T follicular helper cell (primary cell): Measurements from ENCODE around the gene PPIA.
"Not testable (repeated sequence)": the region's sequence is repeated elsewhere in the genome, so short reads cannot be mapped to it uniquely, and the experiment has no call there.

Experiments
- DNase-seq: peaks from one replicate; pipeline ENCODE4 v3.0.0-alpha.2; 2020; ENCODE audit warnings: low read depth

Gene PPIA

DNA sequence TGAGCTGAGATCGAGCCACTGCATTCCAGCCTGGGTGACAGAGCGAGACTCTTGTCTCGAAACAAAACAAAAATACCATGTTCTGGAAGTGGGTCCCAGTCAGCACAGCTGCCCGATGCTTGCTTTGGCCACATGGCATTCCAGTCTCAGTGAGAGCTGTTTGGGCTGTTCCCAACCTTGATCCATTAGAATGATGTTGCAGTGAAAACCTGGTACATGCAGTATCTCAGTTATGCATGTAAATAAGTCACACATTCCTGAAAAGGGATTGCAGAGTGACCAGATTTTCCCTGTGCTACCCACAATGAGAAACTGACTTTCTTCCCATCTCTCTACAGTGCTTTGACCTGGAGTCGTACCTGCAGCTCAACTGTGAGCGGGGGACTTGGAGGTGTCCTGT lies 32.4 kb upstream of the PPIA start:
- no peak for DNase-seq

DNA sequence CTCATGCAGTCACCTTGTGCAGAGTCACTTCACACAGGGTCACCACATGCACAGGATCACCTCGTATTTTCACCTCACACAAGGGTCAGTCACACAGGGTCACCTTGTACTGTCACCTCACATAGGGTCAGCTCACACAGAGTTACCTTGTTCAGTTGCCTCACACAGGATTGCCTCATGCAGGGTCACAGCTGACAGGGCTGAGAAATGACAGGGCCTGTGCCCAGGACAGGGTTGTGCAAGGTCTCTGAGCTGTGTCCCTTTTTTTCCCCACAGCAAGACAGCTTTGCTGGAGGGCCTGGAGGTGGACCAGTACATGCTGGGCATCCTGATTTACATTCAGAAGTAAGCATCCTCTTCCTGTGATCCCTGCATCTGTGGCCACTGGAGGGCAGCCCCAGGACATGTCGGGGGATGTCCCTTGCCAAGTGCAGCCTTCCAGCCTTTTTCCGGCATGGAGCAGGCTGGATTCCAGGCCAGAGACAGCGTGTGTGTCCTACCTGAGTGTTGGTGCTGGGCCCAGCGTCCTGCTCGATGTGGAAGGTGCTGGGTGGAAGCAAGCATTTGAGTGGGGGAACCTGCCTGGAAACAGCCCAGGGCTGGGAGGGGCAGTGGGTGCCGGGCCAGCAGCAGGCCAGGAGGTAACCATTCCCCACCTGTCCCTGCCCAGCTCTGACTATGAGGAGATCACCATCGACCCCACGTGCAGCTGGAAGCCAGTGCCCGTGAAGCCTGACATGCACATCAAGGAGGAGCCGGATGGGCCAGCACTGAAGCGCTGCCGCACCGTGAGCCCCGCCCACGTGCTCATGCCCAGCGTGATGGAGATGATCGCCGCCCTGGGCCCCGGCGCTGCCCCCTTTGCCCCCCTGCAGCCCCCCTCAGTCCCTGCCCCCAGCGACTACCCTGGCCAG lies 31.6 kb upstream of the PPIA start:
- no peak for DNase-seq

DNA sequence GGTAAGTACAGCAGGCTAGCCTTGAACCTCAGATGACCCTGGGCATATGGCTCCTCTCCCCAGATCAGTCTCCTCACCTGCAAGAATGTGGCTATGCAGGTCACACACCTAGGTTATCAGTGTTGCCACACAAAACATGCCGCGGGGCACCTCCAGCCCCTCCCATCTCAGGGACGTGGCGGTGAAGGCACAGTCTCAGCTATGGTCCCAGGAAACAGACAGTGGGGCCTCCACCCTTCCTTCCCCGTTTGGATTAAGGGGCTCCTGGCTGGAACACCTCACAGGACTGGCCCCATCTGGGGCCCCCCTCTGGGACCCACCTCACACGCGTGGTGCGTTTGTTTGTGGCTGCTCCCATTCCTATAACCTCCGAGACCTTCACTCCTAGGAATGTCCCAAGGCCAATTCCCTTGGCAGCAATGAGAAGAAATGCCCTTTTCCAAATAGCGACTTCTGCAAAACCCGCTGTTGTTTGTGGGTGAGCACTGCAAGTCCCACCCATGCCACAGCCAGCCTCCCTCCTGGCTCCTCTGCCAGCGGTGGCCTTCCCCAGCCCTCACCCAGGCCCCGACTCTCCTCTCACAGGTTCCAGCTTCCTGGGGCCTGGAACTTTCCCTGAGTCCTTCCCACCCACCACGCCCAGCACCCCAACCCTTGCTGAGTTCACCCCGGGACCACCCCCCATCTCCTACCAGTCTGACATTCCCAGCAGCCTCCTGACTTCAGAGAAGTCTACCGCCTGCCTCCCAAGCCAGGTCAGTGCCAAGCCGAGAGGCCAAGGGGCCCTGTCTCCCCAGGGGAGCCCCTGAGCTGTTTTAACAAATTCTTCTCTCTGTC lies 30.7 kb upstream of the PPIA start:
- DNase-seq = no peak

DNA sequence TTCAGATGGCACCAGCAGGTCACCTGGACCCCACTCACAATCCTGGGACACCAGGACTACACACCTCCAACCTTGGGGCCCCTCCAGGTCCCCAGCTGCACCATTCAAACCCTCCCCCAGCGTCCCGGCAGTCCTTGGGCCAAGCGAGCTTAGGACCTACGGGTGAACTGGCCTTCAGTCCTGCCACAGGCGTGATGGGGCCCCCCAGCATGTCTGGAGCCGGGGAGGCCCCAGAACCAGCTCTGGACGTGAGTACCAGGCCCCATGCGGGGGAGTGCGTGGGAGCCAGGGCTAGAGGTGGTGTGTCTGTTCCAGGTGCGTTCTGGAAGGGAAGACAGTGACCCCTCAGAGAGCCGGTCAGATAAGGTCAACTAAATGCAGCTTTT lies 30.1 kb upstream of the PPIA start:
- DNase-seq = no peak

DNA sequence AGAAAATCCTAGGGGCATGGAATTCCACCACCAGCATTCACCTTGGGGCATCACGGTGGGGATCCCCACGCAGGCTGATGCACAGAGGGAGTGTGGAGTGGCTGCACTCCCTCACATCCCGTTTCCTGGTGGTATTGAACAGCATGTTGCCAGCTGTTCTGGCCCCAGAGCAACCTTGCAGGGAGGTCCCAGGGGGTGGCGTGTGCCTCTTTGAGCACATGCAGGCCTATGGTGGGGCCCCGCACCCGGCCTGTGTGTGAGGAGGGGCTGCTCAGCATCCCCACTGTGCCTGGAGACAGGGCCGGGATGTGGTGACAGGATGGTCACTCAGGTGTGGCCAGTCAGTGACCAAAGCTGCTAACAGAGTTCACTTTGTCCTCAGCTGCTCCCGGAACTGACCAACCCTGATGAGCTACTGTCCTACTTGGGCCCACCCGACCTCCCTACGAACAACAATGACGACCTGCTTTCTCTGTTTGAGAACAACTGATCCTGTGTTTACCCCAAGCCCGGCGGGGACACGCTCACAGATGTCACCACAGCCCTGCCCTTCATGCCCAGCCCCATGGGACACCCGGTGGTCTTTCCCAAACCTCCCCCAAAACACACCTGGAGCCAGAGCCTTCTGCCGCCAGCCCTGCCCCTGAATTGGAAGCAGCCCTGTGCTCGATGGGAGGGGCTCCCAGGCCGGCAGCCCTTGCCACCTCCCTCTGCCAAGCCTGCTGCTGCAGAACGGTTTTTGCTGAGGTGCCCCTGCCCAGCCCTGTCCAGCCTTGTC lies 29.2 kb upstream of the PPIA start:
- DNase-seq = no peak

DNA sequence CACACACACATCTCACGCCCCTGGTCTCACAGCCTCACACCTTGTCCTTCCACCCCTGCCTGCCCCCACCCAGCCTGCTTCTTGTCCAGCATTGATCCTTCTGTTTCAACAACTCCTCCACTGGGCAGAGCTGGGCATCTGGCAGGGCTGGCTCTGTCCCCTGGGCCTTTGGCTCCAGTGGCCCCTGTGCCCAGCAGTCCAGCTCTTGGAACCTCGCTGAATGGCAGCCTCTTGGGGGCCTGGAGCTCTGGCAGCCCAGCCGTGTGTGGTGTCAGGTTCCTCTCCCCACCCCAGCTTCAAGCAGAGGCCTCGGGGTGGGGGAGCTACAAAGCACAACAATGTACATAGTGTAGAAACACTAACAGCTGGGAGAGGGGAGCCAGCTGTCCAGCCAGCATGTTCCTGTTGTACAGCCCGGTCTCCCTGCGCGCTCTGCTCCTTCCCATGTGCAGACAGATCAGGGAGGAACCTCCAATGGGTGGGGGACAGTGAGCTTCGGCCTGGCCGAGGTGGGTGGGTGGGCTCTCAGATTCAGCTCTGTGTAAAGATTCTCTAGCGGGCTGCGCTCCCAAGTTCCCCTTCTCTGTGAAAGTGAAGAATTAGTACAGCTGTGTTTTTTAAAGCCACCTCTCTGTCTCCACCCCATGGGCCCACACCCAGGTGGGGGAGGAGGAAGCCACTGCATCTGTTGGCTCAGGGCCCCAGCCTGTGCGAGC lies 28.4 kb upstream of the PPIA start:
- DNase-seq = no peak

DNA sequence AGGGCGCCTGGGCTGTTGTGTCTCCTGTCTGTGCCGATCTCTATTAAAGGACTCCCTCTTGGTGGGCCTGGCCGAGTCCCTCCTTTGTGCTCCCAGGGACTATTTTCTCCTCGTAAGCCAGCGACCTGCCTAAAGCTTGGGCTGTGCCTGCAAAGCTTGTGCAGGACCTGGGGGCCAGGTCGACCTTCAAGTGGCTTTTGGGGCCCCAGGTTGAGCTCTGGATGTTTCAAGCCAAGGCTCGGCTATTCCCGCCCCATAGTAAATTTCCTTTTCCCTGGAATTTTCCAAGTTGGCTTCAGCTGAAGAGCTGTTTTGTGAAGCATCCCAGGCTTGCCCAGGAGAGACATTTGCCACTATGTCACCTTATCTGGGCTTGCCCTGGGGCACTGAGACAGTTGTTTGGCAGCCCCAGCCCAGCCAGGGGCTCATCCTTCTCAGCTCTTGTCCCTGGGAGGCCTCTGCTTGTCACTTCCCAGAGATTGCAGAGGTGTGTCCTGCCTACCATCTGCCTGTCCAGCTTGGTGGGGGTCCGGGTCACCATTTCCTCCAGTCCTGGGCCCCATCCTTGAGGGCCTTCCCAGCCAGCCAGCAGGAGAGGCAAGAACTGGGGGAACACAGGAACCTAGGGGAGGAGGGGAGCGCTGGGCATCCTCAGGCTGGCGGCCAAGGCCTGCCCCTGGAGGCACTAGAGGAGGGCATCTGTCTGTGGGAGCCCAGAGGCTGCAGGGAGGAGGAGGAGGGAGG lies 27.7 kb upstream of the PPIA start:
- no peak for DNase-seq

DNA sequence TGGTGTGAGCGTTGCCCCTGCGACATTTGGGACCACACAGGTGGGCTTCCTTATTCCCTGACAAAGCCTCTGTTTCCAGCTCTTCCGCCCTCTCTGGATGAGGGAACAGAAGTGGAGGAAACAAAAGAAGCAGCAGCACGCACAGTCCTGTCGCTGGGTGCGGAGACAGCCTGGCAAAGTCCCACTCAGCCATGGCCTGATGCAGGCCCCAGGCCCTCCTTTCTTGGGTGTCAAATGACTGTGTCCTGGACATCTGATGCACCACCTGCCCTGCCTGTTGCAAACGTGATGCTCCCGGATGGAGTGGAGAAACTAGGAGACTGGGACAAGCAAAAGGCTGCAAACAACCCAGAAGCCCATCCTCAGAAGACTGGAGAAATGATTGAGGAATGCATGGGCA lies 27.1 kb upstream of the PPIA start:
- no peak for DNase-seq

DNA sequence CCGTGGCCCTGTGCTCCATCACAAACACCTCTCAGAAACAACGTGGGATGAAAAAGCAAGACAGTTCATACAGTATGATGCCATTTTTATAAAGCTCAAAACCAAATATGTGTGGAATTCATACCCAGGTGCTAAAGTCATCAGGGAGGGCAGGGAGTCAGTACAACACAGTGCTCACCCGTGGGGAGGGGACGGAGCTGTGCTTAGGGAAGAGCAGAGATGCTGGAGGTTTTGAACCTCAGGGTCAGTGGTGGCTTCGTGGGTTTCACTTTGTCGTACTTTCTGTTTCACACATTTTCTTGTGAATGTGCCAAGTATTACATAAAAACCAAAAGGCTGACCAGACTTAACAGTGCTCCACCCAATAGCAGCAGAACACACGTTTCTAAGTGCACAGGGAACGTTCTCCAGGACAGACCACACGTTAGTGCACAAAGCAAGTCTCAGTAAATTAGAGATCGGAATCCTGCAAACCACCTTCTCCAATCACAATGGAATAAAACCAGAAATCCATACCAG lies 26.6 kb upstream of the PPIA start:
- no peak for DNase-seq

DNA sequence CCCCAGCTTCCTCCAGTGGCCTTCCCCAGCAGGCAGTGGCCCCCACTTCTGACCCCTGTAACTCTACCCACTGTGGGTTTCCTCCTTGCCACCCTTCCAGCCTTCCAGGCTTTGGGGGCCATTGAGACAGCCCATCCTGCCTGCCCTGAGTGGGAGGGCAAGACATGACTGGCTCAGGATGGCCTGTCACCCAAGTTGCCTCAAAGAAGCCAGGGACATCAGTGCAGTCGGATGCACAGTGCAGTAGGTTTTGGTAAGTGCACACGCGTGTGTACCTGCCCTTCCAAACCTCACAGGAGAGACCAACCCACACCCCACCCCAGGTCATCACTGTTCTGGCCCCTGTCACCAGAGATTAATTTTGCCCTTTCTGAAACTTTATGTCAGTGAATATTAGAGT lies 25.1 kb upstream of the PPIA start:
- no peak for DNase-seq

DNA sequence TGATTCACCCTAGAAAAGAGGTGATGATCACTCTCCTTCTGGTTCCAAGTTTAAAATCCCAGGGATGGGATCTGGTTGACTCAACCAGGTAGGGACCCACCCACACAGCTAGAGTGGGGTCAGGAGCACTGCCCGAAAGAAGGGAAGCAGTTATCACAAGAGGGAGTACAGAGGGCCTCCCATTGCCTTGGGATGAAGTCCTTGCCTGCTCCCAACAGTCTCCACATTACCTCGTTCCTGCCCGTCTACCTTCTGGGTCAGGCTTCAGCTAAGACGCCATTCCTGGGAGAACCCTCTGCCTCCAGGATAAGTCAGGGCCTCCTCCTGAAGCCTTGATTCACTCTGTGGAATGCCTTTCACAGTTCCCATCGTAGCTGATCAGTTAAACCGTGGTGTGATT lies 24.0 kb upstream of the PPIA start:
- no peak for DNase-seq

DNA sequence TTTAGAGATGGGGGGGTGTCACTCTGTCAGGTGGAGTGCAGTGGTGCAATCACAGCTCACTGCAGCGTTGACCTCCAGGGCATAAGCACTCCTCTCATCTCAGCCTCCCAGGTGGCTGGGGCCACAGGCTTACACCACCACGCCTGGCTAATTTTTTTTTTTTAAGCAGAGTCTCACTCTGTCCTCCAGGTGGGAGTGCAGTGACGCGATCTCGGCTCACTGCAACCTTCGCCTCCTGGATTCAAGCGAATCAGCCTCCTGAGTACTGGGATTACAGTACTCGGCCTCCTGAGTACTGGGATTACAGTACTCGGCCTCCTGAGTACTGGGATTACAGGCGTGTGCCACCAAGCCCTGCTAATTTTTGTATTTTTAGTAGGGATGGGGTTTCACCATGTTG lies 23.6 kb upstream of the PPIA start:
- DNase-seq = no peak

DNA sequence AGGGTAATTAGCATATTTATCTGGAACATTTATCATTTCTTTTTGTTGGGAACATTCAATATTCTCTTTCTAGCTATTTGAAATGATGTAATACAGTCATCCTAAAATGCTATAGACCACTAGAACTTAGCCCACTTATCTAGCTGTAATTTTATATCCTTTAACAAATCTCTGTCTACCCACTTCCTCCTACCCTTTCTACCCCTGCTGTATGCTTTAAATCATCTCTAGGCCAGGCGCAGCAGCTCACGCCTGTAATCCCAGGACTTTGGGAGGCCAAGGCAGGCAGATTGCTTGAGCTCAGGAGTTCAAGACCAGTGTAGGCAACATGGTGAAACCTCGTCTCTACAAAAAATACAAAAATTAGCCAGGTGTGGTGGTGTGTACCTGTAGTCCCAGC lies 22.0 kb upstream of the PPIA start:
- not testable (repeated sequence) for DNase-seq

DNA sequence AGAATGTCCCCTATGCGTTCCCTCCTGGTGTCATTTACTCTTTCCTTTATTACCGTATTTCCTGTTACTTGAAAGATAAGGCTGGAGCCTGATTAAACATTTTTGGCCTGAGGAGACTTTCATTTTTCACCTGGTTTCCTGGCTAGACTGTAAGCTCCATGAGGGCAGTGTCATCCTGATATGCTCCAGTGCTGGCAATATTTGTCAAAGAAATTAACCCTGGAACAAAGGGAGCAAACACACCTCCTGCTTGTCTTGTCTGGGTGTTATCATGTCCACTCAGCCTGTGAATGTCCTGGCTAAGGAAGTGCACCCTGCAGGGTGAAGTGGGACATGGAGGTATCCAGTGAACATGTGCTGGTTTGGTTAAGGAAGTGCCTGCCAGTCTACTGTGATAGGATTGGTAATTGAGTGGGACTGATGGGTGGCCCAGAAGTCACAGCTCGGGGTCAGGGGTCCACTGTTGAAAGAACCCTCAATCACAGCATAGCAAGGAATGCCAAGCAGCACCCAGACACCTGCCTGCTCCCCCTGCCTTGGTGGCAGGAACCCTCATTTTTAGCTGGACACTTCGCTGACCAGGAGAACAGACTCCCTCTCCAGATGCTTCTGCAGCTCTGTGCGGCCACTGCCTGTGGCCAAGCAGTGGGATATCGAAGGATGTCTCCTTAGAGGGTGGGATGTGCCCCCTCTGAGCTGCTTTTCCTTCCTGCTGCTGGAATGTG lies 20.9 kb upstream of the PPIA start:
- DNase-seq = no peak

DNA sequence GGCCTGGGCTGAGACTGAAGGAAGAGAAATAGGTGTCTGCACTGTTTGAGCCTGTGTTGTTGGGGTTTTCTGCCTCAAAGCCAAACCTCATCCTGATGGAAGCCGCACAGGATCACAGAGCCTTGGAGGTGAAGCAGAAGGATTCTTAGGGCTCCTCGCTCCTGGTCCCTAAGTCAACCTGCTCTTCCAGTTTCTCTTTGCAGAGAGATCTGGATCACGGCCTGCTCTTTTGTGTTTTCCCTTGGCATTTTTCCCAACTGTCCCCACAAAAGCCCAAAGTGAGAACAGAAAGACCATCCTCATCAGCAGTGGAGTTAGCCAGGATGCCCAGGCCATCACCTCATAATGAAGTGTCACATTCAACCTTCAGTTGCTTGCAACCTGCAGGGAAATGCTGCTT lies 20.3 kb upstream of the PPIA start:
- no peak for DNase-seq

DNA sequence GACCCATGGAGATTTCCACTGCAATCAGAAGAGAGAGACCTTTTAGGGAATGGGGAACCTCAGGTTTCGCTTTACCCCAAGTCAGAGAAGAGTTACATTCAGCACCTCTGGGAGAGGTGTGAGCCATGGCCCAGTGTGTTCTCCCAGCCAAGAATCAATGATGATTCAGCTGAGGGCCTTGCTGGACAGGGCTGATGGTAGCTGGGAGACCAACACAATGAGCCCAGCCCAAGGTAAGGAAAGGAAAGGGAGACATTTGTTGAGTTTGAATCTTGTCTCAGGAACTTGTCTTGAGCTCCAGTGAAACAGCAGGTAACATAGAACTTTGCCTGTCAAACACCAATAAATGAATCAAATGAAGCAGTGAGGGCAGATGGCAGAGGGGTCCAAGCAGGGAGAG lies 14.0 kb upstream of the PPIA start:
- no peak for DNase-seq

DNA sequence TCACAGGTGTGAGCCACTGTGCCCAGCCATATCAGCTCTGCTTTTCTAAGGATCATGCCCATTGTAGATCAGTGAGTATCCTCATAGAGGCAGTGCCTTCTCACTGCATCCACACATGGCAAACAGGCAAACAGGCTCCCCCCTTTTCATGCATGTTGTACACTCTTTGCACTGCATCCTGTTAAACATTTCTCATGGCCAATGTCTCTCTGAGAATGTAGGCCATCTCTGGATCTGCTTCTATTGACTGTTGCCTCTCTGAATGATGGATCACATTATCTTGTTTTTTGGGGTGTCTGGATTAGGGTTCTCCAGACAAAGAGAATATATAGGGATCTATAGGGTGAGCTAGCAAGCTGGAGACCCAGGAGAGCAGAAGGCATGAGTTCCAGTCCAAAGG lies 13.1 kb upstream of the PPIA start:
- DNase-seq = no peak

DNA sequence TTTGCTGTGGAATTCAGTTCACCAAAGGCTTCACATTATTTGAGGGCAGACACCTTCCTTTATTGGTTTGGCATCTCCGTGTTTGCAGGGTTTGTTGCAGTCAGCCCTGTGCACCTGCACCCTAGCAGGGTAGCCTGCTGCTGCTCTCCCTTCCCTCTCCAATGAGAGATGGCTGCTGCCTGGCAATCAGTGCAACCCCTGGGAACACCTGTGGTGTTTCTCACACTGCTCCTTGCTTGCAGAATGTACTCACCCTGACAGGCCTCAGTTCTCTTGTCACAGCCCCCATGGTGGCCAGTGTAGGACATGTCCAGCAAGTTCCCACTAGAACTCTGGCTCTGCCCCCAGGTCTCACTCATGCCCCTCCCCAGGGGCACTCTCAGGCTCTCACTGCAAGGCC lies 12.1 kb upstream of the PPIA start:
- DNase-seq = no peak

DNA sequence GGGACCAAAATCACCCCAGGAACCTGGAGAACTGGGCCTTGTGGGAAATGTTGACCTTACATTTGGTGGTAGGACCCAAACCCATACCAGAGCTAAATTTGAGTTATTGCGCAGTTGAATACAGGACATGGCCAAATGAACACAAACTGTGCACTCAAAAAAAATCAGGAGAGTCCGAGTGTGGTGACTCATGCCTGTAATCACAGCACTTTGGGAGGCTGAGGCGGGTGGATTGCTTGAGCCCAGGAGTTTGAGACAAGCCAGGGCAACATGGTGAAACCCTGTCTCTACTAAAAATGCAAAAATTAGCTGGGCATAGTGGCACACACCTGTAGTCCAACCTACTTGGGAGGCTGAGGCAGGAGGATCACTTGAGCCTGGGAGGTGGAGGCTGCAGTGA lies 11.3 kb upstream of the PPIA start:
- DNase-seq = not testable (repeated sequence)

DNA sequence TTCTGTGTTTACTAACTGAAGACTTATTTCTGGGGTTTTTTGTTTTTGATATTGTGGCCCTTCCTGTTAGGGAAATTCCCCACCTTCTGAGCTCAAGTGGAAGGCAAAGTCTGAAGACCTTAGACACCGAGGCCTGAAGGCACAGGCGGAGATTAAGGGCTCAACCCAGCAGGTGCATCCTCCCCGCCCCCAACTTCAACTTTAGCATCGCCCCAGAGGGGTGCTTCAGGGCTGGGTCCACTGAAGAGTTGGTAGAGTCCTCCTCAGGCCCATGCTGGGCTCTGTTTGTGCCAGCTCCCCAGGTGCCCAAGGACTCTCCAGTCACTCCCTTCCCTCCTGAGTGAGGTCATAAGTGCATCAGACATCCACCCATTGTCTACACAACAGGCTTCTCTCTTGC lies 9.4 kb upstream of the PPIA start:
- no peak for DNase-seq
